H9 (cell line): ENCODE results near the gene CATSPERE. TPM values are rescaled to one million over a fixed set of nuclear protein-coding genes. Genes with fewer than 3 reads are reported as not detected.

ENCODE experiments used
- DNase-seq: peaks from one replicate; pipeline ENCODE4 v3.0.0-alpha.2; 2017
- H2AFZ ChIP-seq: one replicate; pipeline ENCODE4 v1.6.1; 2013; ENCODE audit warnings: mild to moderate bottlenecking, low read length, control low read depth, moderate library complexity
- H2AK5ac ChIP-seq: 2 replicates; pipeline ENCODE4 v1.6.1; 2013; ENCODE audit warnings: low read length, control low read depth, mixed read lengths; ENCODE audit not compliant: insufficient read length
- H2BK120ac ChIP-seq: one replicate; pipeline ENCODE4 v1.6.1; 2013; ENCODE audit warnings: low read depth, mild to moderate bottlenecking, low read length, control low read depth, inconsistent platforms; ENCODE audit not compliant: poor library complexity, severe bottlenecking
- H2BK12ac ChIP-seq: 2 replicates; pipeline ENCODE4 v1.6.1; 2013; ENCODE audit warnings: low read length, control low read depth, mixed read lengths, low read depth; ENCODE audit not compliant: insufficient read length
- H2BK15ac ChIP-seq: 2 replicates; pipeline ENCODE4 v1.6.1; 2013; ENCODE audit warnings: low read depth, low read length, control low read depth
- H2BK20ac ChIP-seq: one replicate; pipeline ENCODE4 v1.6.1; 2013; ENCODE audit warnings: low read depth, mild to moderate bottlenecking, low read length, control low read depth, inconsistent platforms; ENCODE audit not compliant: poor library complexity, severe bottlenecking
- H2BK5ac ChIP-seq: 2 replicates; pipeline ENCODE4 v1.6.1; 2013; ENCODE audit warnings: low read length, control low read depth, mixed read lengths; ENCODE audit not compliant: insufficient read length
- H3K14ac ChIP-seq: 2 replicates; pipeline ENCODE4 v1.6.1; 2013; ENCODE audit warnings: low read length, control low read depth; ENCODE audit not compliant: insufficient read depth
- H3K18ac ChIP-seq: 2 replicates; pipeline ENCODE4 v1.6.1; 2013; ENCODE audit warnings: low read depth, mild to moderate bottlenecking, mixed read lengths, low read length, control low read depth; ENCODE audit not compliant: insufficient read length
- H3K23ac ChIP-seq: 2 replicates; pipeline ENCODE4 v1.6.1; 2013; ENCODE audit warnings: low read length, control low read depth, mixed read lengths, low read depth; ENCODE audit not compliant: insufficient read length
- H3K23me2 ChIP-seq: 2 replicates; pipeline ENCODE4 v1.6.1; 2013; ENCODE audit warnings: low read depth, mild to moderate bottlenecking, mixed read lengths, low read length, control low read depth; ENCODE audit not compliant: insufficient read length, poor library complexity, severe bottlenecking
- H3K27ac ChIP-seq: 2 replicates; pipeline ENCODE4 v1.5.1; 2013; ENCODE audit warnings: low read length, control low read depth, mixed read lengths, low read depth; ENCODE audit not compliant: insufficient read length
- H3K27me3 ChIP-seq: 2 replicates; pipeline ENCODE4 v1.6.1; 2013; ENCODE audit warnings: low read length, control low read depth, inconsistent platforms; ENCODE audit not compliant: insufficient read depth
- H3K4ac ChIP-seq: 2 replicates; pipeline ENCODE4 v1.6.1; 2013; ENCODE audit warnings: low read depth, mild to moderate bottlenecking, control low read depth, inconsistent platforms, low read length, moderate library complexity
- H3K4me1 ChIP-seq: 2 replicates; pipeline ENCODE4 v1.6.1; 2013; ENCODE audit warnings: low read length, control low read depth, inconsistent platforms; ENCODE audit not compliant: insufficient read depth
- H3K4me2 ChIP-seq: 2 replicates; pipeline ENCODE4 v1.6.1; 2013; ENCODE audit warnings: low read length, control low read depth, mixed read lengths; ENCODE audit not compliant: insufficient read length, insufficient read depth
- H3K56ac ChIP-seq: 2 replicates; pipeline ENCODE4 v1.6.1; 2013; ENCODE audit warnings: low read depth, mild to moderate bottlenecking, mixed read lengths, low read length, control low read depth; ENCODE audit not compliant: insufficient read length
- H3K79me1 ChIP-seq: 2 replicates; pipeline ENCODE4 v1.6.1; 2013; ENCODE audit warnings: low read depth, mild to moderate bottlenecking, moderate library complexity, low read length, control low read depth, inconsistent platforms; ENCODE audit not compliant: insufficient read depth, poor library complexity, severe bottlenecking
- H3K79me2 ChIP-seq: 2 replicates; pipeline ENCODE4 v1.6.1; 2013; ENCODE audit warnings: low read length, control low read depth, inconsistent platforms; ENCODE audit not compliant: insufficient read depth
- H3K9ac ChIP-seq: 2 replicates; pipeline ENCODE4 v1.6.1; 2013; ENCODE audit warnings: low read length, control low read depth, mixed read lengths; ENCODE audit not compliant: insufficient read length; ENCODE audit errors: extremely low read depth
- H3K9me3 ChIP-seq: one replicate; pipeline ENCODE4 v1.6.1; 2013; ENCODE audit warnings: low read depth, low read length, inconsistent platforms; ENCODE audit not compliant: control insufficient read depth
- H3T11ph ChIP-seq: one replicate; pipeline ENCODE4 v1.6.1; 2013; ENCODE audit warnings: mild to moderate bottlenecking, low read length, control low read depth, inconsistent platforms
- H4K20me1 ChIP-seq: one replicate; pipeline ENCODE4 v1.6.1; 2013; ENCODE audit not compliant: control insufficient read depth, insufficient read length, insufficient read depth
- H4K5ac ChIP-seq: 2 replicates; pipeline ENCODE4 v1.6.1; 2013; ENCODE audit warnings: low read depth, mild to moderate bottlenecking, mixed read lengths, low read length, control low read depth; ENCODE audit not compliant: insufficient read length
- H4K8ac ChIP-seq: replicated peaks from 2 replicates; pipeline ENCODE4 v1.6.1; 2013; ENCODE audit warnings: low read length, control low read depth, mixed read lengths, low read depth; ENCODE audit not compliant: insufficient read length
- H4K91ac ChIP-seq: 2 replicates; pipeline ENCODE4 v1.6.1; 2013; ENCODE audit warnings: low read depth, mild to moderate bottlenecking, moderate library complexity, mixed read lengths, low read length, control low read depth; ENCODE audit not compliant: insufficient read length
- H3K27ac Mint-ChIP-seq, 3 experiments: 2 replicates in 2 of 3; 3 replicates in 1 of 3; pipeline ENCODE4 v1.8.0; 2020 to 2021; ENCODE audit warnings: mixed read lengths in 3 of 3, mild to moderate bottlenecking in 1 of 3, moderate library complexity in 1 of 3
- H3K27me3 Mint-ChIP-seq: 2 replicates; pipeline ENCODE4 v1.8.0; 2021; ENCODE audit warnings: low read depth, mild to moderate bottlenecking, moderate library complexity, mixed read lengths
- H3K36me3 Mint-ChIP-seq, 3 experiments: 2 replicates in 2 of 3; 3 replicates in 1 of 3; pipeline ENCODE4 v1.8.0; 2020 to 2021; ENCODE audit warnings: low read depth in 3 of 3, mixed read lengths in 3 of 3; ENCODE audit not compliant: insufficient read depth in 1 of 3
- H3K4me1 Mint-ChIP-seq, 2 experiments: 2 replicates each; pipeline ENCODE4 v1.8.0; 2020; ENCODE audit warnings: mixed read lengths in 2 of 2
- H3K4me3 Mint-ChIP-seq, 2 experiments: 2 replicates in 1 of 2; 3 replicates in 1 of 2; pipeline ENCODE4 v1.8.0; 2020 to 2021; ENCODE audit warnings: mild to moderate bottlenecking in 2 of 2, mixed read lengths in 2 of 2, moderate library complexity in 1 of 2
- H3K9me3 Mint-ChIP-seq, 2 experiments: 2 replicates in 1 of 2; 3 replicates in 1 of 2; pipeline ENCODE4 v1.8.0; 2020; ENCODE audit warnings: mild to moderate bottlenecking in 2 of 2, mixed read lengths in 2 of 2, moderate library complexity in 1 of 2
- WGBS: extraction: QIAGEN DNeasy Blood & Tissue Kit; methylation state at CpG from one replicate; pipeline ENCODE4 v1.1.7; 2013; ENCODE audit warnings: missing lambda C conversion rate, low lambda C conversion rate, mixed read lengths; ENCODE audit not compliant: insufficient read length; ENCODE audit errors: extremely low coverage; 5-methylcytosine and 5-hydroxymethylcytosine counted together
- total RNA-seq: library from RNA; stranded (reverse); gene quantifications from 2 replicates; pipeline ENCODE4 v1.2.1, GENCODE V29; 2021
- TF ChIP-seq, protein P1 (sequence below): fragments of 200-600 bp; sonication (generic); conservative IDR thresholded peaks from 3 replicates; pipeline ENCODE4 v1.8.0; 2021; ENCODE audit warnings: antibody characterized with exemption, mild to moderate bottlenecking

CATSPERE gene
- total RNA-seq, 1 experiment from 2014 or later: 0.31 TPM

DNA sequence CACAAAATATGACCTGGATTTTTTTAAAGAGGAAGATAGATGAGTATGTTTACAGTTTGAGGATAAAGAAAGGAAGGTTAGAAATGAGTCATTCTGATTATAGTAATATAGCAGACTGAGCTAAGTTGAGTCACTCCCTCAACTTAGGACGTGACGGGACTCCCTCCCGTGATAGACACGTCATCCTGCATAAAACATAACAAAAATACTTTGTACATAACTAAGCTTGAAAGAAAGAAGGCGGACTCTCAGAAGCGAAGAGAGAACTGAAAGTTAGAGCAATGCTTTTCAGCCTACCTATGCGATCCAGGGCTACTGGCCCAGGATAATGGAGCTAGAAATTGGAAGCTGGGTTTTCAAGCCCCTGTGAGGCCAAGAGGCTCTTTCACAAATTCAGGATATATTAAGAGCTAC is 138.9 kb downstream of the CATSPERE start:
- no peak overlapping the region for H2AFZ ChIP-seq
- Mint-ChIP-seq H3K36me3 (peaks cover 0 to 4% (median 0%) of the 10 kb centered on the region in 3 experiments; a peak in 1 of 7 replicates), H3K4me1 (peaks cover 10% of the 10 kb centered on the region in 2 experiments), H3K27me3 (no peaks in the 10 kb centered on the region), H3K27ac (no peak overlapping the region), H3K9me3 (no peaks in the 10 kb centered on the region), H3K4me3 (no peak overlapping the region)
- no peak overlapping the region for H3K27ac ChIP-seq
- no peak overlapping the region for H2BK15ac ChIP-seq
- H3K79me2 ChIP-seq: no peaks in the 10 kb centered on the region
- H3K4me2 ChIP-seq: no peak overlapping the region
- no peak overlapping the region for H3T11ph ChIP-seq
- H4K20me1 ChIP-seq: no peaks in the 10 kb centered on the region
- H3K4ac ChIP-seq: no peak overlapping the region
- WGBS: no CpG with 5 or more reads among the region's 7 CpGs
- no peak overlapping the region for H4K8ac ChIP-seq
- no peak overlapping the region for H2BK12ac ChIP-seq
- no peak for DNase-seq
- no peak overlapping the region for H3K23ac ChIP-seq
- no peak overlapping the region for H3K18ac ChIP-seq
- no peaks in the 10 kb centered on the region for H3K79me1 ChIP-seq
- no peaks in the 10 kb centered on the region for H3K4me1 ChIP-seq
- H2AK5ac ChIP-seq: no peak overlapping the region
- no peak overlapping the region for H3K14ac ChIP-seq
- H3K27me3 ChIP-seq: no peaks in the 10 kb centered on the region
- H4K5ac ChIP-seq: no peak overlapping the region
- H3K9me3 ChIP-seq: no peaks in the 10 kb centered on the region
- no peaks in the 10 kb centered on the region for H3K23me2 ChIP-seq
- TF ChIP-seq, protein P1, sequence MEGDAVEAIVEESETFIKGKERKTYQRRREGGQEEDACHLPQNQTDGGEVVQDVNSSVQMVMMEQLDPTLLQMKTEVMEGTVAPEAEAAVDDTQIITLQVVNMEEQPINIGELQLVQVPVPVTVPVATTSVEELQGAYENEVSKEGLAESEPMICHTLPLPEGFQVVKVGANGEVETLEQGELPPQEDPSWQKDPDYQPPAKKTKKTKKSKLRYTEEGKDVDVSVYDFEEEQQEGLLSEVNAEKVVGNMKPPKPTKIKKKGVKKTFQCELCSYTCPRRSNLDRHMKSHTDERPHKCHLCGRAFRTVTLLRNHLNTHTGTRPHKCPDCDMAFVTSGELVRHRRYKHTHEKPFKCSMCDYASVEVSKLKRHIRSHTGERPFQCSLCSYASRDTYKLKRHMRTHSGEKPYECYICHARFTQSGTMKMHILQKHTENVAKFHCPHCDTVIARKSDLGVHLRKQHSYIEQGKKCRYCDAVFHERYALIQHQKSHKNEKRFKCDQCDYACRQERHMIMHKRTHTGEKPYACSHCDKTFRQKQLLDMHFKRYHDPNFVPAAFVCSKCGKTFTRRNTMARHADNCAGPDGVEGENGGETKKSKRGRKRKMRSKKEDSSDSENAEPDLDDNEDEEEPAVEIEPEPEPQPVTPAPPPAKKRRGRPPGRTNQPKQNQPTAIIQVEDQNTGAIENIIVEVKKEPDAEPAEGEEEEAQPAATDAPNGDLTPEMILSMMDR: no peak
- H2BK120ac ChIP-seq: no peak overlapping the region
- H3K9ac ChIP-seq: no peak overlapping the region
- no peak overlapping the region for H2BK20ac ChIP-seq
- no peak overlapping the region for H4K91ac ChIP-seq
- no peak overlapping the region for H3K56ac ChIP-seq
- no peak overlapping the region for H2BK5ac ChIP-seq
